K562 (cell line): ENCODE data around the gene HECW1. TPM values are rescaled to one million over a fixed set of nuclear protein-coding genes. Genes with fewer than 3 reads are reported as not detected.

ENCODE experiments used
- ATAC-seq: fragments of 200-7000 bp; cut with Tn5 transposase; 3 replicates; pipeline ENCODE4 v1.9.1; 2020; ENCODE audit warnings: moderate library complexity
- BruUV-seq: library from RNA; stranded (reverse); fragments of 400-500 nt; replicated peaks from 2 replicates; lab custom pipeline; 2021; lab: Mats Ljungman, UMichigan
- CTCF ChIA-PET: fragments of 300-600 bp; formaldehyde crosslinking; extraction: SDS; loops from one replicate; lab custom pipeline; 2021; ENCODE audit warnings: low intra/inter-chr PET ratio; lab: Yijun Ruan, JAX
- POLR2A ChIA-PET: fragments of 300-600, 350-650 bp; sonication (Branson Sonifier 250); formaldehyde crosslinking; extraction: SDS; loops from one replicate; lab custom pipeline; 2021; ENCODE audit warnings: antibody characterized with exemption, inconsistent platforms; lab: Yijun Ruan, JAX
- DNase-seq, 4 experiments: peaks; one replicate each; pipeline versions ENCODE4 v3.0.0 to v3.0.0-alpha.2; 2011 to 2018; ENCODE audit warnings: low spot score in 3 of 4, mixed read lengths in 3 of 4; ENCODE audit errors: extremely low read depth in 1 of 4
- FAIRE-seq: peaks from 2 replicates; lab custom pipeline; 2011; peaks lifted over from hg19 to GRCh38; lab: Jason Lieb, UNC
- H2AFZ ChIP-seq: 2 replicates; pipeline ENCODE4 v1.6.0; 2011; ENCODE audit warnings: low read depth, low read length, control low read depth, inconsistent platforms
- H3K27ac ChIP-seq: fragments of 200-600 bp; 3 replicates; pipeline ENCODE4 v1.8.0; 2011; ENCODE audit warnings: low read depth, mild to moderate bottlenecking, control low read depth, inconsistent platforms, low read length, moderate library complexity, mixed read lengths; ENCODE audit errors: extremely low read depth
- H3K27me3 ChIP-seq, 2 experiments: fragments of 300-600 bp in 1 of 2; 2 replicates in 1 of 2; 3 replicates in 1 of 2; pipeline versions ENCODE4 v1.6.0 to v1.8.0; 2011; ENCODE audit warnings: inconsistent platforms in 2 of 2, low read length in 2 of 2, mild to moderate bottlenecking in 1 of 2, mixed read lengths in 1 of 2, moderate library complexity in 1 of 2; ENCODE audit not compliant: control insufficient read depth in 2 of 2, insufficient read depth in 2 of 2
- H3K36me3 ChIP-seq: fragments of 300-600 bp; 3 replicates; pipeline ENCODE4 v1.8.0; 2011; ENCODE audit warnings: mild to moderate bottlenecking, low read length, inconsistent platforms; ENCODE audit not compliant: control insufficient read depth, insufficient read depth
- H3K4me1 ChIP-seq, 2 experiments: fragments of 200-600 bp in 1 of 2; replicated peaks in 1 of 2; 2 replicates in 1 of 2; 3 replicates in 1 of 2; pipeline versions ENCODE4 v1.5.1 to v1.8.0; 2011; ENCODE audit warnings: inconsistent platforms in 2 of 2, low read length in 2 of 2, mild to moderate bottlenecking in 1 of 2, mixed read lengths in 1 of 2, moderate library complexity in 1 of 2; ENCODE audit not compliant: control insufficient read depth in 2 of 2, insufficient read depth in 2 of 2
- H3K4me2 ChIP-seq: 2 replicates; pipeline ENCODE4 v1.6.1; 2011; ENCODE audit warnings: low read length, control low read depth, inconsistent platforms, mixed read lengths; ENCODE audit not compliant: insufficient read depth
- H3K4me3 ChIP-seq: fragments of 200-600 bp; sonication (generic), shearing (Covaris generic); 2 replicates; pipeline ENCODE4 v1.5.1; 2016; ENCODE audit warnings: control low read depth, inconsistent platforms
- H3K79me2 ChIP-seq: fragments of 200-600 bp; 3 replicates; pipeline ENCODE4 v1.8.0; 2011; ENCODE audit warnings: low read length, inconsistent platforms; ENCODE audit not compliant: control insufficient read depth, insufficient read depth
- H3K9ac ChIP-seq, 2 experiments: 2 replicates each; pipeline versions ENCODE4 v1.6.0 to v1.6.1; 2011; ENCODE audit warnings: low read depth in 2 of 2, low read length in 2 of 2, control low read depth in 1 of 2, inconsistent platforms in 1 of 2, mild to moderate bottlenecking in 1 of 2, mixed read lengths in 1 of 2; ENCODE audit not compliant: insufficient read depth in 1 of 2
- H3K9me1 ChIP-seq: one replicate; pipeline ENCODE4 v1.6.0; 2011; ENCODE audit warnings: inconsistent platforms, mild to moderate bottlenecking, low read length, moderate library complexity; ENCODE audit not compliant: control insufficient read depth, insufficient read depth
- H3K9me3 ChIP-seq: replicated peaks from 2 replicates; pipeline ENCODE4 v1.5.1; 2011; ENCODE audit warnings: low read depth, low read length, inconsistent platforms; ENCODE audit not compliant: control insufficient read depth, insufficient read depth
- H4K20me1 ChIP-seq: replicated peaks from 2 replicates; pipeline ENCODE4 v1.6.1; 2011; ENCODE audit warnings: low read length, inconsistent platforms, mixed read lengths; ENCODE audit not compliant: control insufficient read depth, insufficient read depth
- ARID2 ChIP-seq: fragments of 450-650 bp; IDR thresholded peaks from 2 replicates; pipeline ENCODE4 v1.6.1; 2017; ENCODE audit warnings: antibody characterized with exemption, mild to moderate bottlenecking
- ARID3A ChIP-seq: IDR thresholded peaks from 2 replicates; pipeline ENCODE4 v1.6.1; 2012; ENCODE audit warnings: low read depth, low read length, improper control_type of control experiment, borderline replicate concordance
- GTF2F1 ChIP-seq: IDR thresholded peaks from 2 replicates; pipeline ENCODE4 v1.6.1; 2011; ENCODE audit warnings: low read depth, low read length, improper control_type of control experiment
- KDM1A ChIP-seq, 2 experiments: fragments of 450-650 bp; IDR thresholded peaks; 2 replicates each; pipeline ENCODE4 v1.6.1; 2016; ENCODE audit warnings: mild to moderate bottlenecking in 2 of 2
- L3MBTL2 ChIP-seq: fragments of 450-650 bp; IDR thresholded peaks from 2 replicates; pipeline ENCODE4 v1.6.1; 2016; ENCODE audit warnings: mild to moderate bottlenecking, moderate library complexity
- LEF1 ChIP-seq: fragments of 450-650 bp; IDR thresholded peaks from 2 replicates; pipeline ENCODE4 v1.6.1; 2016; ENCODE audit warnings: mild to moderate bottlenecking
- MTA3 ChIP-seq: fragments of 450-650 bp; formaldehyde crosslinking; IDR thresholded peaks from 2 replicates; pipeline ENCODE4 v1.6.1; 2017; ENCODE audit warnings: mild to moderate bottlenecking, borderline replicate concordance
- NFYB ChIP-seq: IDR thresholded peaks from 2 replicates; pipeline ENCODE4 v1.6.1; 2011; ENCODE audit warnings: mild to moderate bottlenecking, moderate library complexity; ENCODE audit not compliant: insufficient read length; ENCODE audit errors: extremely low read depth
- PREB ChIP-seq: sonication (generic); formaldehyde crosslinking; IDR thresholded peaks from 2 replicates; pipeline ENCODE4 v1.8.1; 2023; ENCODE audit warnings: mild to moderate bottlenecking, missing genetic modification reagents
- RAD51 ChIP-seq: fragments of 450-650 bp; IDR thresholded peaks from 2 replicates; pipeline ENCODE4 v1.7.1; 2016; ENCODE audit warnings: low read depth, mild to moderate bottlenecking, borderline replicate concordance
- SAP30 ChIP-seq: fragments of 200-600 bp; sonication (generic); IDR thresholded peaks from 2 replicates; pipeline ENCODE4 v1.6.1; 2012; ENCODE audit warnings: borderline replicate concordance, low read depth, mild to moderate bottlenecking, moderate library complexity, low read length, control low read depth, inconsistent platforms; ENCODE audit not compliant: insufficient read depth, poor library complexity, severe bottlenecking
- ZBTB9 ChIP-seq: fragments of 450-650 bp; formaldehyde crosslinking; IDR thresholded peaks from 2 replicates; pipeline ENCODE4 v1.4.0; 2020; ENCODE audit warnings: mild to moderate bottlenecking, moderate library complexity
- ZNF143 ChIP-seq: sonication (generic); formaldehyde crosslinking; IDR thresholded peaks from 2 replicates; pipeline ENCODE4 v1.9.0; 2022; ENCODE audit warnings: mild to moderate bottlenecking, missing genetic modification reagents
- ZNF316 ChIP-seq: fragments of 450-650 bp; IDR thresholded peaks from 2 replicates; pipeline ENCODE4 v1.6.1; 2016
- ZNF445 ChIP-seq: fragments of 250-450 bp; sonication (Bioruptor Pico); IDR thresholded peaks from 2 replicates; pipeline ENCODE4 v1.4.0; 2020; ENCODE audit warnings: low read depth, mild to moderate bottlenecking, moderate library complexity
- ZNF696 ChIP-seq: fragments of 250-450 bp; sonication (Bioruptor Pico); conservative IDR thresholded peaks from 2 replicates; pipeline ENCODE4 v1.4.0; 2020; ENCODE audit warnings: mild to moderate bottlenecking, moderate library complexity
- ZSCAN32 ChIP-seq: fragments of 450-650 bp; formaldehyde crosslinking; IDR thresholded peaks from 2 replicates; pipeline ENCODE4 v1.4.0; 2020; ENCODE audit warnings: mild to moderate bottlenecking, moderate library complexity
- WGBS: fragments of 100-300 bp; shearing (Covaris generic); methylation state at CpG from one replicate; pipeline ENCODE4 v1.1.6; 2016; ENCODE audit warnings: low coverage, mixed read lengths; ENCODE audit not compliant: insufficient coverage; ENCODE audit errors: missing lambda C conversion rate; 5-methylcytosine and 5-hydroxymethylcytosine counted together
- in situ Hi-C: fragments of 300-500 bp; cut with MboI; formaldehyde crosslinking; loops from 4 replicates; pipeline ENCODE4 v1.15.0; 2018; ENCODE audit warnings: inconsistent platforms, mixed read lengths
- intact Hi-C: fragments of 100-400 bp; cut with micrococcal nuclease; formaldehyde crosslinking; loops from 2 replicates; pipeline ENCODE4 v1.14.2; 2022
- polyA plus RNA-seq, 8 experiments: library from polyadenylated mRNA; depleted of rRNA in 4 of 8; stranded (reverse) in 5 of 8; unstranded in 3 of 8; fragments of >200 nt; fragmentation: Nextera tagmentation in 2 of 8; fragmentation: Illumina TruSeq in 1 of 8; extraction: Ambion mirVana in 2 of 8; extraction: Trizol in 1 of 8; gene quantifications; 2 replicates each; pipeline versions ENCODE4 v1.2.1 to v1.2.3, GENCODE V29; 2011 to 2014; ENCODE audit warnings: inconsistent platforms in 1 of 8, missing spikeins in 1 of 8
- total RNA-seq, 7 experiments: library from RNA; depleted of rRNA in 6 of 7; stranded (reverse); fragments of >200 nt in 6 of 7; fragmentation: Illumina TruSeq in 2 of 7; extraction: Trizol in 2 of 7; gene quantifications; 2 replicates each; pipeline versions ENCODE4 v1.2.1 to v1.2.3, GENCODE V29; 2011 to 2021; ENCODE audit warnings: low replicate concordance in 1 of 7

HECW1 gene
- total and polyA plus RNA-seq, 9 of the 15 experiments (the other 6 are each of a cell fraction or from before 2014, with no cell fraction given): 0.07 to 0.31 (median 0.13) TPM; not detected in 4

- intact Hi-C loops: no loop called here
- H3K4me2 ChIP-seq: no peak overlapping the region
- H3K79me2 ChIP-seq: no peaks in the 10 kb centered on the region
- no peak overlapping the region for H3K27ac ChIP-seq
- no peak overlapping the region for H3K9ac ChIP-seq
- 5% methylated on average over 6 of the region's 6 CpGs for WGBS
- no TSS peak for BruUV-seq
- H3K4me1 ChIP-seq: no peaks in the 10 kb centered on the region
- H2AFZ ChIP-seq: no peak overlapping the region
- ATAC-seq (no peak), DNase-seq (no peak), FAIRE-seq (no peak)
- no peak overlapping the region for H3K4me3 ChIP-seq
- peaks cover 3 to 4% of the 10 kb centered on the region in 2 experiments; a peak in 4 of 5 replicates for H3K27me3 ChIP-seq
- H3K9me1 ChIP-seq: no peaks in the 10 kb centered on the region
- H3K36me3 ChIP-seq: no peaks in the 10 kb centered on the region
- H4K20me1 ChIP-seq: no peaks in the 10 kb centered on the region
- TF ChIP-seq ARID2 (no peak), ZBTB9 (CRISPR knock-in tag) (no peak), ARID3A (no peak), ZNF696 (CRISPR knock-in tag) (no peak), KDM1A (IDR thresholded peaks at IDR 0.05) (no peak), GTF2F1 (no peak), ZNF316 (no peak), ZNF143 (no peak), NFYB (no peak), ZSCAN32 (CRISPR knock-in tag) (no peak), MTA3 (no peak), LEF1 (no peak), PREB (CRISPR knock-in tag) (no peak), SAP30 (no peak), RAD51 (no peak), L3MBTL2 (no peak), ZNF445 (CRISPR knock-in tag) (no peak)
- ChIA-PET CTCF (interaction anchor here (0.6 kb wide), 1 partner anchor 370 kb away, joined by 3 read pairs; no protein-coding TSS in a partner anchor), POLR2A (no interaction called here)
- in situ Hi-C loops: no loop called here
- no peaks in the 10 kb centered on the region for H3K9me3 ChIP-seq
Observed at GRCh38 chr7:43372676-43373355, 260.4 kb downstream of the HECW1 start.
